H1 (cell line): Measurements from ENCODE around the gene ETS1. TPM values are rescaled to one million over a fixed set of nuclear protein-coding genes. Genes with fewer than 3 reads are reported as not detected.

Experiments
- CHD1 ChIP-seq: IDR thresholded peaks from 2 replicates; pipeline ENCODE4 v1.6.1; 2012; ENCODE audit warnings: low read depth, low read length, improper control_type of control experiment
- HDAC2 ChIP-seq, 2 experiments: fragments of 300-600 bp in 1 of 2; sonication (generic) in 1 of 2; IDR thresholded peaks; 2 replicates each; pipeline ENCODE4 v1.6.1; 2011 to 2012; ENCODE audit warnings: low read depth in 2 of 2, low read length in 2 of 2, mild to moderate bottlenecking in 2 of 2, moderate library complexity in 2 of 2, borderline replicate concordance in 1 of 2, inconsistent platforms in 1 of 2
- PHF8 ChIP-seq: fragments of 200-600 bp; sonication (generic); conservative IDR thresholded peaks from 2 replicates; pipeline ENCODE4 v1.7.1; 2012; ENCODE audit warnings: low read depth, mild to moderate bottlenecking, inconsistent platforms, low read length, moderate library complexity
- POU5F1 ChIP-seq: IDR thresholded peaks from 2 replicates; pipeline ENCODE4 v1.6.1; 2011; ENCODE audit warnings: low read depth, mild to moderate bottlenecking, low read length, moderate library complexity
- RBBP5 ChIP-seq: IDR thresholded peaks from 2 replicates; pipeline ENCODE4 v1.7.1; 2012; ENCODE audit warnings: low read depth, mild to moderate bottlenecking, inconsistent platforms, low read length, moderate library complexity, borderline replicate concordance
- RNF2 ChIP-seq: fragments of 200-900, 300-1000 bp; sonication (generic); IDR thresholded peaks from 2 replicates; pipeline ENCODE4 v1.7.1; 2016; ENCODE audit warnings: borderline replicate concordance, low read depth, mild to moderate bottlenecking, antibody characterized with exemption, low read length; ENCODE audit not compliant: poor library complexity, severe bottlenecking; ENCODE audit errors: missing control alignments
- SIN3A ChIP-seq, 2 experiments: IDR thresholded peaks in 1 of 2; conservative IDR thresholded peaks in 1 of 2; 2 replicates each; pipeline ENCODE4 v1.6.1; 2011 to 2012; ENCODE audit warnings: low read length in 2 of 2, improper control_type of control experiment in 1 of 2, low read depth in 1 of 2, mild to moderate bottlenecking in 1 of 2
- TCF12 ChIP-seq: IDR thresholded peaks from 2 replicates; pipeline ENCODE4 v1.6.1; 2011; ENCODE audit warnings: low read depth, mild to moderate bottlenecking, low read length
- polyA plus RNA-seq, 7 experiments: library from polyadenylated mRNA; depleted of rRNA in 3 of 7; stranded (reverse) in 5 of 7; unstranded in 2 of 7; fragments of >200 nt in 5 of 7; fragments of 200-250 nt in 2 of 7; gene quantifications; 1 replicate in 5 of 7; 2 replicates in 1 of 7; 4 replicates in 1 of 7; pipeline versions ENCODE4 v1.2.1 to v1.2.3, GENCODE V29; 2011 to 2013; ENCODE audit warnings: missing spikeins in 2 of 7, mixed read lengths in 2 of 7
- total RNA-seq: library from RNA; stranded (reverse); fragmentation: NEBNext Ultra II Directional; extraction: Animal tissue kit (Norgen Biotek cat#: 25700); gene quantifications from 2 replicates; pipeline ENCODE4 v1.2.1, GENCODE V29; 2021
- TF ChIP-seq, protein P1 (sequence below): fragments of 300-600 bp; sonication (generic); IDR thresholded peaks from 2 replicates; pipeline ENCODE4 v1.7.1; 2012; ENCODE audit warnings: low read length, moderate library complexity, mild to moderate bottlenecking, inconsistent platforms; ENCODE audit not compliant: insufficient replicate concordance

Gene ETS1
- total and polyA plus RNA-seq, 2 of the 8 experiments (the other 6 are each of a cell fraction or from before 2014, with no cell fraction given), result 10.0 to 35.3 TPM

- TF ChIP-seq, protein P1, sequence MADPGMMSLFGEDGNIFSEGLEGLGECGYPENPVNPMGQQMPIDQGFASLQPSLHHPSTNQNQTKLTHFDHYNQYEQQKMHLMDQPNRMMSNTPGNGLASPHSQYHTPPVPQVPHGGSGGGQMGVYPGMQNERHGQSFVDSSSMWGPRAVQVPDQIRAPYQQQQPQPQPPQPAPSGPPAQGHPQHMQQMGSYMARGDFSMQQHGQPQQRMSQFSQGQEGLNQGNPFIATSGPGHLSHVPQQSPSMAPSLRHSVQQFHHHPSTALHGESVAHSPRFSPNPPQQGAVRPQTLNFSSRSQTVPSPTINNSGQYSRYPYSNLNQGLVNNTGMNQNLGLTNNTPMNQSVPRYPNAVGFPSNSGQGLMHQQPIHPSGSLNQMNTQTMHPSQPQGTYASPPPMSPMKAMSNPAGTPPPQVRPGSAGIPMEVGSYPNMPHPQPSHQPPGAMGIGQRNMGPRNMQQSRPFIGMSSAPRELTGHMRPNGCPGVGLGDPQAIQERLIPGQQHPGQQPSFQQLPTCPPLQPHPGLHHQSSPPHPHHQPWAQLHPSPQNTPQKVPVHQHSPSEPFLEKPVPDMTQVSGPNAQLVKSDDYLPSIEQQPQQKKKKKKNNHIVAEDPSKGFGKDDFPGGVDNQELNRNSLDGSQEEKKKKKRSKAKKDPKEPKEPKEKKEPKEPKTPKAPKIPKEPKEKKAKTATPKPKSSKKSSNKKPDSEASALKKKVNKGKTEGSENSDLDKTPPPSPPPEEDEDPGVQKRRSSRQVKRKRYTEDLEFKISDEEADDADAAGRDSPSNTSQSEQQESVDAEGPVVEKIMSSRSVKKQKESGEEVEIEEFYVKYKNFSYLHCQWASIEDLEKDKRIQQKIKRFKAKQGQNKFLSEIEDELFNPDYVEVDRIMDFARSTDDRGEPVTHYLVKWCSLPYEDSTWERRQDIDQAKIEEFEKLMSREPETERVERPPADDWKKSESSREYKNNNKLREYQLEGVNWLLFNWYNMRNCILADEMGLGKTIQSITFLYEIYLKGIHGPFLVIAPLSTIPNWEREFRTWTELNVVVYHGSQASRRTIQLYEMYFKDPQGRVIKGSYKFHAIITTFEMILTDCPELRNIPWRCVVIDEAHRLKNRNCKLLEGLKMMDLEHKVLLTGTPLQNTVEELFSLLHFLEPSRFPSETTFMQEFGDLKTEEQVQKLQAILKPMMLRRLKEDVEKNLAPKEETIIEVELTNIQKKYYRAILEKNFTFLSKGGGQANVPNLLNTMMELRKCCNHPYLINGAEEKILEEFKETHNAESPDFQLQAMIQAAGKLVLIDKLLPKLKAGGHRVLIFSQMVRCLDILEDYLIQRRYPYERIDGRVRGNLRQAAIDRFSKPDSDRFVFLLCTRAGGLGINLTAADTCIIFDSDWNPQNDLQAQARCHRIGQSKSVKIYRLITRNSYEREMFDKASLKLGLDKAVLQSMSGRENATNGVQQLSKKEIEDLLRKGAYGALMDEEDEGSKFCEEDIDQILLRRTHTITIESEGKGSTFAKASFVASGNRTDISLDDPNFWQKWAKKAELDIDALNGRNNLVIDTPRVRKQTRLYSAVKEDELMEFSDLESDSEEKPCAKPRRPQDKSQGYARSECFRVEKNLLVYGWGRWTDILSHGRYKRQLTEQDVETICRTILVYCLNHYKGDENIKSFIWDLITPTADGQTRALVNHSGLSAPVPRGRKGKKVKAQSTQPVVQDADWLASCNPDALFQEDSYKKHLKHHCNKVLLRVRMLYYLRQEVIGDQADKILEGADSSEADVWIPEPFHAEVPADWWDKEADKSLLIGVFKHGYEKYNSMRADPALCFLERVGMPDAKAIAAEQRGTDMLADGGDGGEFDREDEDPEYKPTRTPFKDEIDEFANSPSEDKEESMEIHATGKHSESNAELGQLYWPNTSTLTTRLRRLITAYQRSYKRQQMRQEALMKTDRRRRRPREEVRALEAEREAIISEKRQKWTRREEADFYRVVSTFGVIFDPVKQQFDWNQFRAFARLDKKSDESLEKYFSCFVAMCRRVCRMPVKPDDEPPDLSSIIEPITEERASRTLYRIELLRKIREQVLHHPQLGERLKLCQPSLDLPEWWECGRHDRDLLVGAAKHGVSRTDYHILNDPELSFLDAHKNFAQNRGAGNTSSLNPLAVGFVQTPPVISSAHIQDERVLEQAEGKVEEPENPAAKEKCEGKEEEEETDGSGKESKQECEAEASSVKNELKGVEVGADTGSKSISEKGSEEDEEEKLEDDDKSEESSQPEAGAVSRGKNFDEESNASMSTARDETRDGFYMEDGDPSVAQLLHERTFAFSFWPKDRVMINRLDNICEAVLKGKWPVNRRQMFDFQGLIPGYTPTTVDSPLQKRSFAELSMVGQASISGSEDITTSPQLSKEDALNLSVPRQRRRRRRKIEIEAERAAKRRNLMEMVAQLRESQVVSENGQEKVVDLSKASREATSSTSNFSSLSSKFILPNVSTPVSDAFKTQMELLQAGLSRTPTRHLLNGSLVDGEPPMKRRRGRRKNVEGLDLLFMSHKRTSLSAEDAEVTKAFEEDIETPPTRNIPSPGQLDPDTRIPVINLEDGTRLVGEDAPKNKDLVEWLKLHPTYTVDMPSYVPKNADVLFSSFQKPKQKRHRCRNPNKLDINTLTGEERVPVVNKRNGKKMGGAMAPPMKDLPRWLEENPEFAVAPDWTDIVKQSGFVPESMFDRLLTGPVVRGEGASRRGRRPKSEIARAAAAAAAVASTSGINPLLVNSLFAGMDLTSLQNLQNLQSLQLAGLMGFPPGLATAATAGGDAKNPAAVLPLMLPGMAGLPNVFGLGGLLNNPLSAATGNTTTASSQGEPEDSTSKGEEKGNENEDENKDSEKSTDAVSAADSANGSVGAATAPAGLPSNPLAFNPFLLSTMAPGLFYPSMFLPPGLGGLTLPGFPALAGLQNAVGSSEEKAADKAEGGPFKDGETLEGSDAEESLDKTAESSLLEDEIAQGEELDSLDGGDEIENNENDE, result no peak
- TF ChIP-seq SIN3A (conservative IDR thresholded peaks at IDR 0.05 in 1 of 2, IDR thresholded peaks at IDR 0.05 in 1 of 2; ENCODE audit: low read depth in 1 of 2, low read length in 2 of 2) (no peak), POU5F1 (no peak), TCF12 (no peak), CHD1 (no peak), RBBP5 (no peak), RNF2 (no peak), HDAC2 (IDR thresholded peaks at IDR 0.05; ENCODE audit: borderline replicate concordance in 1 of 2, low read depth in 2 of 2, low read length in 2 of 2) (no peak), PHF8 (no peak)
Observed at GRCh38 chr11:128520206-128520887, 67.0 kb downstream of the ETS1 start (continued).
